Endothelial cell (in vitro differentiated cells): ENCODE results near the gene ZCCHC24. TPM values are rescaled to one million over a fixed set of nuclear protein-coding genes. Genes with fewer than 3 reads are reported as not detected.

ENCODE experiments used
- DNase-seq: peaks from one replicate; pipeline ENCODE4 v3.0.0; 2021; ENCODE audit warnings: low spot score
- H3K27ac Mint-ChIP-seq: one replicate; pipeline ENCODE4 v1.8.0; 2021; ENCODE audit warnings: mixed read lengths, inconsistent platforms; ENCODE audit not compliant: unreplicated experiment
- H3K27me3 Mint-ChIP-seq: one replicate; pipeline ENCODE4 v1.8.0; 2021; ENCODE audit warnings: mild to moderate bottlenecking, moderate library complexity, mixed read lengths, inconsistent platforms; ENCODE audit not compliant: unreplicated experiment
- H3K36me3 Mint-ChIP-seq: one replicate; pipeline ENCODE4 v1.8.0; 2021; ENCODE audit warnings: mild to moderate bottlenecking, low read depth, mixed read lengths, inconsistent platforms; ENCODE audit not compliant: unreplicated experiment
- H3K4me1 Mint-ChIP-seq: one replicate; pipeline ENCODE4 v1.8.0; 2021; ENCODE audit warnings: mild to moderate bottlenecking, mixed read lengths, inconsistent platforms; ENCODE audit not compliant: unreplicated experiment
- H3K4me3 Mint-ChIP-seq: one replicate; pipeline ENCODE4 v1.8.0; 2021; ENCODE audit warnings: mild to moderate bottlenecking, mixed read lengths, inconsistent platforms; ENCODE audit not compliant: unreplicated experiment
- H3K9me3 Mint-ChIP-seq: one replicate; pipeline ENCODE4 v1.8.0; 2021; ENCODE audit warnings: mixed read lengths, inconsistent platforms; ENCODE audit not compliant: unreplicated experiment
- CTCF ChIP-seq: fragments of 200-600 bp; sonication (generic); IDR thresholded peaks from one replicate; pipeline ENCODE4 v1.5.0; 2021; ENCODE audit warnings: antibody characterized with exemption; ENCODE audit not compliant: unreplicated experiment
- total RNA-seq: library from RNA; stranded (reverse); fragmentation: NEBNext Ultra II Directional; extraction: Animal tissue kit (Norgen Biotek cat#: 25700); gene quantifications from one replicate; pipeline ENCODE4 v1.2.1, GENCODE V29; 2021; ENCODE audit not compliant: unreplicated experiment

ZCCHC24 gene
- total RNA-seq, 1 donor from 2014 or later = 60.0 TPM

DNA sequence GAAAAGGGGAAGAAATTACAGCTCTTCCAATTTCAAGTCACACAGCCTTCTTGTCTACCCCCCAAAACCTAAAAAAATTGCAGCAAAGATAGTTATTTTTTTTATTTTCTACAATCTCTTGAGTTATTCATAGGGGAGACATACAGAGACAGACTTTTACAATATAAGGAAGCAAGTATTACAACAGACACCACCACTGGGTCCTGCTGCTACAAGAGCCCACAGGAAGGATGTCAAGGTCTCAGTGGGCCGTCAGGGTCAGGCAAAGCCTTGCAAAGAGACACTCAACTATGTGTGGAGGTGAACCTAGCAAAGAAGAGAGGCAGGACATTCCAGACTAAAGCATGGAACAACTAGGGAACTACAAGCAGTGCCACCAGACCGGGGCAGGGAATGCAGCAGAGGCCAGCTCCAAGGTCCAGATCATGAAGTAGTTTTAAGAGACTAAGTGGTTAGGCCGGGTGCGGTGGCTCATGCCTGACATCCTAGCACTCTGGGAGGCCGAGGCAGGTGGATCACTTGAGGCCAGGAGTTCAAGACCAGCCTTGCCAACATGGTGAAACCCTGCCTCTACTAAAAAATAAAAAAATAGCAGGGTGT lies 28.2 kb upstream of the ZCCHC24 start:
- TF ChIP-seq CTCF = no peak
- no peaks in the 10 kb centered on the region for H3K36me3 Mint-ChIP-seq
- H3K4me1 Mint-ChIP-seq = peaks cover 22% of the 10 kb centered on the region
- peaks cover 3% of the 10 kb centered on the region for H3K27me3 Mint-ChIP-seq
- H3K4me3 Mint-ChIP-seq = no peak overlapping the region
- no peaks in the 10 kb centered on the region for H3K9me3 Mint-ChIP-seq
- DNase-seq = no peak
- peak overlapping the region; percentile 37 for H3K27ac Mint-ChIP-seq

DNA sequence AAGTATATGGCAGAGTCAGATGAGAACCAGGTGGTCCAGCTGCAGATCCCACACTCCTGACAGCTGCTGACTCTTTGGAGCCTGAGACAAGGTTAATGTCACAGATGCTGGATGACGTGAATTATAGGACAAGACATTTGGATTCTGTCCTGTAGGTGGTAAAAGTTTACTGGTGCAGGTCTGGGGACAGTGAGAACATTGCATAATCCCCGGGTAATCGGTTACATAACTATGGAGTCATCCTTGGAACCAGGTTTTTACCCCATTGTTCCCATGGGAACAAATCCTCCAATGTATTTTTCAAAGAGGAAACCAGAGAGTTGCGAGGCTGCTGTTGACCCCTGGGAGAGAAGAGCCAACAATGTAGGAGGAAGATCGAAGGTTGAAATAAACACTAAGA lies 27.5 kb upstream of the ZCCHC24 start:
- TF ChIP-seq CTCF = no peak
- H3K36me3 Mint-ChIP-seq = no peaks in the 10 kb centered on the region
- no peaks in the 10 kb centered on the region for H3K9me3 Mint-ChIP-seq
- peak overlapping the region; percentile 37 for H3K27ac Mint-ChIP-seq
- H3K27me3 Mint-ChIP-seq = peaks cover 3% of the 10 kb centered on the region
- no peak overlapping the region for H3K4me3 Mint-ChIP-seq
- DNase-seq = no peak
- peaks cover 25% of the 10 kb centered on the region for H3K4me1 Mint-ChIP-seq

GRCh38 chr10:79472449-79472848 lies 27.0 kb upstream of the ZCCHC24 start:
- Mint-ChIP-seq H3K27ac (peak overlapping the region; percentile 24), H3K27me3 (peaks cover 3% of the 10 kb centered on the region), H3K9me3 (no peaks in the 10 kb centered on the region), H3K4me1 (peaks cover 27% of the 10 kb centered on the region), H3K36me3 (no peaks in the 10 kb centered on the region), H3K4me3 (no peak overlapping the region)
- no peak for DNase-seq
- TF ChIP-seq CTCF = no peak

DNA sequence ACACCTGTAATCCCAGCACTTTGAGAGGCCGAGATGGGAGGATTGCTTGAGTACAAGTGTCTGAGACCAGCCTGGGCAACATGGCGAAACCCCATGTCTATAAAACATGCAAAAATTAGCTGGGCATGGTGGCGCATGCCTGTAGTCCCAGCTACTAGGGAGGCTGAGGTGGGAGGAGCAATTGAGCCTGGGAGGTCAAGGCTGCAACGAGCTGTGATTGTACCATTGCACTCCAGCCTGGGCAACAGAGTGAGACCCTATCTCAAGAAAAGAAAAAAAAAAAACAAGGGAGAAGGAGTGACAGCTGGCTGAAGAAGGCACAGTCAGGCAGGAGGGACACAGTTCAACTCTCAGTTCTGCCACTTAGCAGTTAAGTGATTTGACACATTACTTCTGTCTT lies 26.4 kb upstream of the ZCCHC24 start:
- no peaks in the 10 kb centered on the region for H3K9me3 Mint-ChIP-seq
- TF ChIP-seq CTCF = no peak
- no peak for DNase-seq
- H3K27me3 Mint-ChIP-seq = peaks cover 3% of the 10 kb centered on the region
- H3K27ac Mint-ChIP-seq = no peak overlapping the region
- no peak overlapping the region for H3K4me3 Mint-ChIP-seq
- H3K36me3 Mint-ChIP-seq = no peaks in the 10 kb centered on the region
- H3K4me1 Mint-ChIP-seq = peaks cover 27% of the 10 kb centered on the region

DNA sequence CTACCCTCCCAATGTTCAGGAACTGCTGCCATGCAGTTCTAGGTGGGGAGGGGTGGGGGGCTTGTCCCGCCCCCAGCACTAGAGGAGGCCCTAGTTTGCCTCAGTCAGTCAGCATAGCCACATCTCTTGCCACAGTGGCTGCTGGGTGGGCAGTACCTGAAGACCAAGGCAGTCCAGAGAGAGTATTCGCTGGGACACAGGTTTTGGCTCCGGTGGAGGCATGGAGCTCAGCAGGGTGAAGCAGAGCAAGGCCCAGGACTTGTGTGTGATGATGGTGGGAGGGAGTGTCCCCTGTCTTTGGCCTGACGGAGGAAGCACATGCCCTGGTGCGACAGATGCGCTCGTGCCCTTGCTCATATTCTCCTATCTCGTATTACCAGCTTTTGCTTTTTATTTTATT lies 24.7 kb upstream of the ZCCHC24 start:
- Mint-ChIP-seq H3K4me3 (no peak overlapping the region), H3K36me3 (no peaks in the 10 kb centered on the region), H3K4me1 (peaks cover 27% of the 10 kb centered on the region), H3K27ac (no peak overlapping the region), H3K9me3 (no peaks in the 10 kb centered on the region), H3K27me3 (peaks cover 3% of the 10 kb centered on the region)
- no peak for DNase-seq
- no peak for TF ChIP-seq CTCF
